SK-N-SH (cell line): ENCODE data around the gene CLEC11A. TPM values are rescaled to one million over a fixed set of nuclear protein-coding genes. Genes with fewer than 3 reads are reported as not detected.

ENCODE experiments used
- CTCF ChIA-PET: fragments of 300-600, 350-600 bp; formaldehyde crosslinking; extraction: SDS; loops from one replicate; lab custom pipeline; 2021; lab: Yijun Ruan, JAX
- POLR2A ChIA-PET: fragments of 350-600 bp; sonication (Branson Sonifier 250); formaldehyde crosslinking; extraction: SDS; loops from one replicate; lab custom pipeline; 2020; ENCODE audit warnings: antibody characterized with exemption, inconsistent platforms; lab: Yijun Ruan, JAX
- DNase-seq: peaks from one replicate; pipeline ENCODE4 v3.0.0; 2012
- H2AFZ ChIP-seq: fragments of 200-600 bp; sonication (generic); 2 replicates; pipeline ENCODE4 v1.8.1; 2016; ENCODE audit warnings: antibody characterized with exemption, mild to moderate bottlenecking, low read depth
- H3F3A ChIP-seq: fragments of 200-600 bp; sonication (generic); replicated peaks from 2 replicates; pipeline ENCODE3; 2016; ENCODE audit warnings: antibody characterized with exemption, mild to moderate bottlenecking; ENCODE audit not compliant: insufficient read depth
- H3K27ac ChIP-seq, 2 experiments: fragments of 200-500 bp in 1 of 2; fragments of 200-600 bp in 1 of 2; sonication (Bioruptor generic) in 1 of 2; sonication (generic), shearing (Covaris generic) in 1 of 2; 2 replicates each; pipeline versions ENCODE4 v1.5.1 to v1.6.1; 2014 to 2016; ENCODE audit warnings: low read depth in 2 of 2, inconsistent platforms in 1 of 2, low read length in 1 of 2, mild to moderate bottlenecking in 1 of 2, mixed read lengths in 1 of 2
- H3K27me3 ChIP-seq: fragments of 200-600 bp; sonication (generic), shearing (Covaris generic); 2 replicates; pipeline ENCODE4 v1.6.1; 2016; ENCODE audit warnings: mixed run types; ENCODE audit not compliant: insufficient read depth
- H3K36me3 ChIP-seq, 2 experiments: fragments of 200-500 bp in 1 of 2; fragments of 200-600 bp in 1 of 2; sonication (Bioruptor generic) in 1 of 2; sonication (generic) in 1 of 2; replicated peaks in 1 of 2; 2 replicates each; pipeline versions ENCODE3 to v1.5.1; 2014 to 2016; ENCODE audit warnings: low read length in 1 of 2, mild to moderate bottlenecking in 1 of 2; ENCODE audit not compliant: insufficient read depth in 2 of 2, control insufficient read depth in 1 of 2
- H3K4me1 ChIP-seq, 2 experiments: fragments of 200-500 bp in 1 of 2; fragments of 200-600 bp in 1 of 2; sonication (Bioruptor generic) in 1 of 2; sonication (generic), shearing (Covaris generic) in 1 of 2; 2 replicates each; pipeline versions ENCODE4 v1.5.1 to v1.6.1; 2014 to 2016; ENCODE audit warnings: low read depth in 1 of 2, low read length in 1 of 2, mixed run types in 1 of 2; ENCODE audit not compliant: insufficient read depth in 2 of 2, control insufficient read depth in 1 of 2
- H3K4me2 ChIP-seq: fragments of 200-600 bp; sonication (generic), shearing (Covaris generic); 2 replicates; pipeline ENCODE4 v1.6.1; 2017; ENCODE audit warnings: mixed run types
- H3K4me3 ChIP-seq, 2 experiments: fragments of 200-500 bp in 1 of 2; fragments of 200-600 bp in 1 of 2; sonication (Bioruptor generic) in 1 of 2; sonication (generic), shearing (Covaris generic) in 1 of 2; 2 replicates each; pipeline versions ENCODE4 v1.5.1 to v1.8.1; 2014 to 2016; ENCODE audit warnings: low read depth in 2 of 2, inconsistent platforms in 1 of 2, low read length in 1 of 2, mild to moderate bottlenecking in 1 of 2, mixed read lengths in 1 of 2, moderate library complexity in 1 of 2
- H3K79me2 ChIP-seq: fragments of 200-600 bp; sonication (generic); 2 replicates; pipeline ENCODE4 v1.8.1; 2017; ENCODE audit warnings: mild to moderate bottlenecking; ENCODE audit not compliant: insufficient read depth
- H3K9ac ChIP-seq: fragments of 200-600 bp; sonication (generic); 2 replicates; pipeline ENCODE4 v1.6.1; 2017; ENCODE audit warnings: mixed run types
- H3K9me2 ChIP-seq: fragments of 200-600 bp; sonication (generic); 2 replicates; pipeline ENCODE4 v1.6.1; 2017; ENCODE audit warnings: mixed run types
- H3K9me3 ChIP-seq: fragments of 200-600 bp; sonication (generic); 2 replicates; pipeline ENCODE4 v1.6.1; 2017; ENCODE audit warnings: mixed run types, mild to moderate bottlenecking, moderate library complexity
- H4K20me1 ChIP-seq: fragments of 200-600 bp; sonication (generic); 2 replicates; pipeline ENCODE4 v1.6.1; 2017; ENCODE audit warnings: mild to moderate bottlenecking, mixed run types; ENCODE audit not compliant: insufficient read depth
- CHD2 ChIP-seq: fragments of 150-350 bp; IDR thresholded peaks from 2 replicates; pipeline ENCODE4 v1.6.1; 2018; ENCODE audit warnings: low read length; ENCODE audit not compliant: partially characterized antibody
- ELF1 ChIP-seq: IDR thresholded peaks from 2 replicates; pipeline ENCODE4 v1.4.0; 2012
- EP300 ChIP-seq, 2 experiments: IDR thresholded peaks; 2 replicates each; pipeline versions ENCODE4 v1.4.0 to v1.6.1; 2012; ENCODE audit warnings: borderline replicate concordance in 1 of 2, low read depth in 1 of 2, low read length in 1 of 2
- EZH2phosphoT487 ChIP-seq: fragments of 200-600 bp; sonication (generic); IDR thresholded peaks from 2 replicates; pipeline ENCODE4 v1.6.1; 2017; ENCODE audit warnings: low read depth, mixed run types, mild to moderate bottlenecking, antibody characterized with exemption, moderate library complexity, borderline replicate concordance
- FOSL2 ChIP-seq: IDR thresholded peaks from 2 replicates; pipeline ENCODE4 v1.4.0; 2012; ENCODE audit warnings: low read depth, mild to moderate bottlenecking, moderate library complexity, borderline replicate concordance
- FOXJ3 ChIP-seq: sonication (generic); formaldehyde crosslinking; IDR thresholded peaks from 2 replicates; pipeline ENCODE4 v1.5.1; 2020; ENCODE audit warnings: mild to moderate bottlenecking, missing genetic modification reagents
- FOXM1 ChIP-seq: IDR thresholded peaks from 2 replicates; pipeline ENCODE4 v1.4.0; 2012; ENCODE audit warnings: low read depth, mild to moderate bottlenecking
- GABPA ChIP-seq: IDR thresholded peaks from 2 replicates; pipeline ENCODE4 v1.4.0; 2012; ENCODE audit warnings: low read depth, mild to moderate bottlenecking
- IRF3 ChIP-seq: fragments of 150-350 bp; IDR thresholded peaks from 2 replicates; pipeline ENCODE4 v1.6.1; 2016; ENCODE audit warnings: mild to moderate bottlenecking, low read depth, low read length
- JUND ChIP-seq: IDR thresholded peaks from 2 replicates; pipeline ENCODE4 v1.4.0; 2012
- MAX ChIP-seq: IDR thresholded peaks from 2 replicates; pipeline ENCODE4 v1.4.0; 2012; ENCODE audit warnings: low read depth
- MEF2A ChIP-seq: IDR thresholded peaks from 2 replicates; pipeline ENCODE4 v1.4.0; 2012; ENCODE audit warnings: low read depth, borderline replicate concordance
- NFIC ChIP-seq: IDR thresholded peaks from 2 replicates; pipeline ENCODE4 v1.4.0; 2012; ENCODE audit warnings: borderline replicate concordance
- NRF1 ChIP-seq: IDR thresholded peaks from 2 replicates; pipeline ENCODE4 v1.6.1; 2012; ENCODE audit warnings: low read depth, mild to moderate bottlenecking, low read length
- RFX5 ChIP-seq: IDR thresholded peaks from 2 replicates; pipeline ENCODE4 v1.6.1; 2012; ENCODE audit warnings: mild to moderate bottlenecking, improper control_type of control experiment, low read length
- RXRA ChIP-seq: IDR thresholded peaks from 2 replicates; pipeline ENCODE4 v1.4.0; 2012; ENCODE audit warnings: low read depth, mild to moderate bottlenecking, borderline replicate concordance
- SMC3 ChIP-seq: IDR thresholded peaks from 2 replicates; pipeline ENCODE4 v1.6.1; 2012; ENCODE audit warnings: low read depth, low read length, improper control_type of control experiment
- TAF1 ChIP-seq: IDR thresholded peaks from 2 replicates; pipeline ENCODE4 v1.6.1; 2012; ENCODE audit warnings: low read depth, mild to moderate bottlenecking, low read length, moderate library complexity, borderline replicate concordance
- TCF12 ChIP-seq: IDR thresholded peaks from 2 replicates; pipeline ENCODE4 v1.4.0; 2012
- WGBS: methylation state at CpG from one replicate; pipeline ENCODE4 v1.1.6; 2017; ENCODE audit warnings: low lambda C conversion rate; 5-methylcytosine and 5-hydroxymethylcytosine counted together
- polyA plus RNA-seq, 3 experiments: library from polyadenylated mRNA; depleted of rRNA; stranded (reverse); fragments of >200 nt; gene quantifications; 2 replicates each; pipeline ENCODE4 v1.2.3, GENCODE V29; 2012
- TF ChIP-seq, protein P1 (sequence below): fragments of 150-350 bp; IDR thresholded peaks from 2 replicates; pipeline ENCODE4 v1.6.1; 2017; ENCODE audit warnings: antibody characterized with exemption, low read length, low read depth, borderline replicate concordance
- TF ChIP-seq, protein P2 (sequence below): IDR thresholded peaks from 2 replicates; pipeline ENCODE4 v1.4.0; 2012; ENCODE audit warnings: low read depth, borderline replicate concordance
- TF ChIP-seq, protein P3 (sequence below): fragments of 200-600 bp; sonication (generic); IDR thresholded peaks from 2 replicates; pipeline ENCODE4 v1.6.1; 2017; ENCODE audit warnings: antibody characterized with exemption, mild to moderate bottlenecking, moderate library complexity

Gene CLEC11A
- polyA plus RNA-seq, 1 of the 3 experiments (the other 2 are of a cell fraction) = 4.4 TPM

- no peak for DNase-seq
- H3K27me3 ChIP-seq = no peaks in the 10 kb centered on the region
- H2AFZ ChIP-seq = no peak overlapping the region
- 80% methylated on average over 23 of the region's 23 CpGs for WGBS
- no peaks in the 10 kb centered on the region for H4K20me1 ChIP-seq
- H3K9ac ChIP-seq = no peak overlapping the region
- no peaks in the 10 kb centered on the region for H3K9me2 ChIP-seq
- ChIA-PET CTCF (interaction anchor here (0.7 to 5.2 kb wide), 4 partner anchors 7 to 67 kb away, joined by 3 to 41 read pairs (median 5); no protein-coding TSS in a partner anchor), POLR2A (no interaction called here)
- H3K4me2 ChIP-seq = no peak overlapping the region
- peaks cover 0 to 4% of the 10 kb centered on the region in 2 experiments; a peak in 1 of 4 replicates for H3K4me1 ChIP-seq
- H3F3A ChIP-seq = no peaks in the 10 kb centered on the region
- no peak overlapping the region for H3K4me3 ChIP-seq
- no peaks in the 10 kb centered on the region for H3K9me3 ChIP-seq
- H3K27ac ChIP-seq = no peak overlapping the region
- TF ChIP-seq JUND (no peak), TCF12 (no peak), TAF1 (no peak), FOSL2 (no peak), SMC3 (no peak), ELF1 (no peak), NFIC (no peak), EP300 (IDR thresholded peaks at IDR 0.05; ENCODE audit: borderline replicate concordance in 1 of 2, low read depth in 1 of 2, low read length in 1 of 2) (no peak), MAX (no peak), MEF2A (no peak), EZH2phosphoT487 (no peak)
- TF ChIP-seq, protein P1, sequence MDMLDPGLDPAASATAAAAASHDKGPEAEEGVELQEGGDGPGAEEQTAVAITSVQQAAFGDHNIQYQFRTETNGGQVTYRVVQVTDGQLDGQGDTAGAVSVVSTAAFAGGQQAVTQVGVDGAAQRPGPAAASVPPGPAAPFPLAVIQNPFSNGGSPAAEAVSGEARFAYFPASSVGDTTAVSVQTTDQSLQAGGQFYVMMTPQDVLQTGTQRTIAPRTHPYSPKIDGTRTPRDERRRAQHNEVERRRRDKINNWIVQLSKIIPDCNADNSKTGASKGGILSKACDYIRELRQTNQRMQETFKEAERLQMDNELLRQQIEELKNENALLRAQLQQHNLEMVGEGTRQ = no peak
- TF ChIP-seq, protein P2, sequence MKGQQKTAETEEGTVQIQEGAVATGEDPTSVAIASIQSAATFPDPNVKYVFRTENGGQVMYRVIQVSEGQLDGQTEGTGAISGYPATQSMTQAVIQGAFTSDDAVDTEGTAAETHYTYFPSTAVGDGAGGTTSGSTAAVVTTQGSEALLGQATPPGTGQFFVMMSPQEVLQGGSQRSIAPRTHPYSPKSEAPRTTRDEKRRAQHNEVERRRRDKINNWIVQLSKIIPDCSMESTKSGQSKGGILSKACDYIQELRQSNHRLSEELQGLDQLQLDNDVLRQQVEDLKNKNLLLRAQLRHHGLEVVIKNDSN = no peak
- H3K36me3 ChIP-seq = no peaks in the 10 kb centered on the region
- H3K79me2 ChIP-seq = no peaks in the 10 kb centered on the region
Measured at GRCh38 chr19:50717026-50717723, 6.0 kb upstream of the CLEC11A start.

- no peaks in the 10 kb centered on the region for H3K79me2 ChIP-seq
- DNase-seq = peak; percentile 59
- POLR2A ChIA-PET = no interaction called here
- 32% methylated on average over 13 of the region's 13 CpGs for WGBS
- H3K4me2 ChIP-seq = peak overlapping the region; percentile 91
- no peaks in the 10 kb centered on the region for H3K9me2 ChIP-seq
- no peak for TF ChIP-seq CHD2
- no peak for TF ChIP-seq FOXJ3 (CRISPR knock-in tag)
- TF ChIP-seq MAX = no peak
- no peak for TF ChIP-seq GABPA
- TF ChIP-seq FOSL2 = no peak
- no peak for TF ChIP-seq RFX5
- TF ChIP-seq NRF1 = no peak
- TF ChIP-seq, protein P3, sequence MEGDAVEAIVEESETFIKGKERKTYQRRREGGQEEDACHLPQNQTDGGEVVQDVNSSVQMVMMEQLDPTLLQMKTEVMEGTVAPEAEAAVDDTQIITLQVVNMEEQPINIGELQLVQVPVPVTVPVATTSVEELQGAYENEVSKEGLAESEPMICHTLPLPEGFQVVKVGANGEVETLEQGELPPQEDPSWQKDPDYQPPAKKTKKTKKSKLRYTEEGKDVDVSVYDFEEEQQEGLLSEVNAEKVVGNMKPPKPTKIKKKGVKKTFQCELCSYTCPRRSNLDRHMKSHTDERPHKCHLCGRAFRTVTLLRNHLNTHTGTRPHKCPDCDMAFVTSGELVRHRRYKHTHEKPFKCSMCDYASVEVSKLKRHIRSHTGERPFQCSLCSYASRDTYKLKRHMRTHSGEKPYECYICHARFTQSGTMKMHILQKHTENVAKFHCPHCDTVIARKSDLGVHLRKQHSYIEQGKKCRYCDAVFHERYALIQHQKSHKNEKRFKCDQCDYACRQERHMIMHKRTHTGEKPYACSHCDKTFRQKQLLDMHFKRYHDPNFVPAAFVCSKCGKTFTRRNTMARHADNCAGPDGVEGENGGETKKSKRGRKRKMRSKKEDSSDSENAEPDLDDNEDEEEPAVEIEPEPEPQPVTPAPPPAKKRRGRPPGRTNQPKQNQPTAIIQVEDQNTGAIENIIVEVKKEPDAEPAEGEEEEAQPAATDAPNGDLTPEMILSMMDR = no peak
- no peak for TF ChIP-seq MEF2A
- no peak for TF ChIP-seq RXRA
- TF ChIP-seq TAF1 = no peak
- no peak for TF ChIP-seq FOXM1
- no peak for TF ChIP-seq IRF3
- no peaks in the 10 kb centered on the region for H3K27me3 ChIP-seq
- no peaks in the 10 kb centered on the region for H3F3A ChIP-seq
- no peak overlapping the region for H3K9ac ChIP-seq
- no peaks in the 10 kb centered on the region for H3K9me3 ChIP-seq
- H4K20me1 ChIP-seq = no peaks in the 10 kb centered on the region
- no peak overlapping the region for H2AFZ ChIP-seq
- H3K27ac ChIP-seq = no peak overlapping the region
- CTCF ChIA-PET = interaction anchor here (0.7 to 0.9 kb wide), 2 partner anchors 12 to 66 kb away, joined by 3 to 5 read pairs; no protein-coding TSS in a partner anchor
- H3K36me3 ChIP-seq = no peaks in the 10 kb centered on the region
- H3K4me1 ChIP-seq = peaks cover 0 to 4% of the 10 kb centered on the region in 2 experiments; a peak in 1 of 4 replicates
- peak overlapping the region; percentile 40 to 53; a peak in 2 of 4 replicates for H3K4me3 ChIP-seq
Measured at GRCh38 chr19:50717891-50718254, 5.3 kb upstream of the CLEC11A start.
